Adrenal gland (tissue), 12 donors: ENCODE data around the gene STARD13. TPM values are rescaled to one million over a fixed set of nuclear protein-coding genes. Genes with fewer than 3 reads are reported as not detected.
A peak's percentile ranks its signal among the peaks of the same experiment; 100 is the strongest.

Experiments used
- DNase-seq, 7 donors: peaks; one replicate each; pipeline ENCODE4 v3.0.0-alpha.2; 2019 to 2020
- H3K27ac ChIP-seq, 5 donors: fragments of 200-600 bp; sonication (generic) in 4 of 5; 1 replicate in 3 of 5; 2 replicates in 2 of 5; pipeline versions ENCODE4 v1.5.1 to v1.8.0; 2016 to 2020; ENCODE audit warnings: mild to moderate bottlenecking in 1 of 5
- H3K27me3 ChIP-seq: fragments of 200-600 bp; 2 replicates; pipeline ENCODE4 v1.8.0; 2021
- H3K36me3 ChIP-seq, 2 donors: fragments of 200-600 bp; replicated peaks in 1 of 2; 1 replicate in 1 of 2; 2 replicates in 1 of 2; pipeline versions ENCODE4 v1.5.1 to v1.8.0; 2018 to 2022
- H3K4me1 ChIP-seq, 2 donors: fragments of 200-600 bp; replicated peaks in 1 of 2; 1 replicate in 1 of 2; 2 replicates in 1 of 2; pipeline versions ENCODE4 v1.5.1 to v1.8.0; 2018 to 2021
- H3K4me3 ChIP-seq, 4 donors: fragments of 200-600 bp; sonication (generic) in 3 of 4; one replicate each; pipeline ENCODE4 v1.5.1; 2016 to 2018
- H3K9me3 ChIP-seq, 3 donors: fragments of 200-600 bp; sonication (generic) in 1 of 3; replicated peaks in 1 of 3; 1 replicate in 2 of 3; 2 replicates in 1 of 3; pipeline versions ENCODE4 v1.5.1 to v1.8.0; 2016 to 2021
- POLR2A ChIP-seq, 2 donors: fragments of 450-650 bp; IDR thresholded peaks; one replicate each; pipeline ENCODE4 v1.6.1; 2017; ENCODE audit warnings: antibody characterized with exemption in 2 of 2, mild to moderate bottlenecking in 2 of 2, moderate library complexity in 1 of 2
- WGBS, 4 donors: extraction: QIAGEN DNeasy Blood & Tissue Kit in 2 of 4; methylation state at CpG; one replicate each; pipeline versions ENCODE4 v1.1.5 to v1.1.7; 2013 to 2017; 5-methylcytosine and 5-hydroxymethylcytosine counted together
- intact Hi-C, 2 donors: fragments of 100-400 bp; cut with DNase I; formaldehyde crosslinking; loops; one replicate each; pipeline versions ENCODE4 v1.14.1 to v1.15.0; 2022 to 2023
- polyA plus RNA-seq, 3 donors: library from polyadenylated mRNA; stranded (reverse); fragments of 200-250 nt in 2 of 3; fragments of 350-450 nt in 1 of 3; fragmentation: Illumina TruSeq in 1 of 3; extraction: RNeasy Lipid Tissue Mini Kit (QIAGEN cat#74804) in 1 of 3; gene quantifications; one replicate each; pipeline ENCODE4 v1.2.3, GENCODE V29; 2013 to 2014
- total RNA-seq, 9 donors: library from RNA; depleted of rRNA in 4 of 9; stranded (reverse); fragments of >200 nt in 4 of 9; fragments of 120-200 nt in 1 of 9; fragmentation: NEBNext Ultra II Directional in 1 of 9; extraction: Animal tissue kit (Norgen Biotek cat#: 25700) in 1 of 9; gene quantifications; one replicate each; pipeline versions ENCODE4 v1.1.0 to v1.2.4, GENCODE V29; 2013 to 2023
- TF ChIP-seq, protein P1 (sequence below), 6 experiments: fragments of 450-650 bp in 4 of 6; fragments of 200-600 bp in 2 of 6; sonication (generic) in 1 of 6; IDR thresholded peaks; 1 replicate in 5 of 6; 2 replicates in 1 of 6; pipeline versions ENCODE4 v1.5.1 to v1.8.0; 2016 to 2021; ENCODE audit warnings: antibody characterized with exemption in 6 of 6, mild to moderate bottlenecking in 2 of 6, moderate library complexity in 1 of 6
- donor health status: healthy with polysubstance abuse.
- donor health status: Bipolar disorder and iron deficiency.
- donor health status: DM: yes; HTN: yes; CAD: no.
- donor health status: DM: no; HTN: no; CAD: no.
- donor health status: DM: no; HTN: no; CAD: no.
- donor health status: DM: yes; HTN: yes; CAD: no.

The STARD13 gene
- total and polyA plus RNA-seq, 12 donors = 10.5 to 79.8 (median 33.6) TPM

- TF ChIP-seq POLR2A (IDR thresholded peaks at IDR 0.05) = no peak
- TF ChIP-seq, protein P1, sequence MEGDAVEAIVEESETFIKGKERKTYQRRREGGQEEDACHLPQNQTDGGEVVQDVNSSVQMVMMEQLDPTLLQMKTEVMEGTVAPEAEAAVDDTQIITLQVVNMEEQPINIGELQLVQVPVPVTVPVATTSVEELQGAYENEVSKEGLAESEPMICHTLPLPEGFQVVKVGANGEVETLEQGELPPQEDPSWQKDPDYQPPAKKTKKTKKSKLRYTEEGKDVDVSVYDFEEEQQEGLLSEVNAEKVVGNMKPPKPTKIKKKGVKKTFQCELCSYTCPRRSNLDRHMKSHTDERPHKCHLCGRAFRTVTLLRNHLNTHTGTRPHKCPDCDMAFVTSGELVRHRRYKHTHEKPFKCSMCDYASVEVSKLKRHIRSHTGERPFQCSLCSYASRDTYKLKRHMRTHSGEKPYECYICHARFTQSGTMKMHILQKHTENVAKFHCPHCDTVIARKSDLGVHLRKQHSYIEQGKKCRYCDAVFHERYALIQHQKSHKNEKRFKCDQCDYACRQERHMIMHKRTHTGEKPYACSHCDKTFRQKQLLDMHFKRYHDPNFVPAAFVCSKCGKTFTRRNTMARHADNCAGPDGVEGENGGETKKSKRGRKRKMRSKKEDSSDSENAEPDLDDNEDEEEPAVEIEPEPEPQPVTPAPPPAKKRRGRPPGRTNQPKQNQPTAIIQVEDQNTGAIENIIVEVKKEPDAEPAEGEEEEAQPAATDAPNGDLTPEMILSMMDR (IDR thresholded peaks at IDR 0.05) = no peak
- DNase-seq = no peak
- Histone ChIP-seq H3K9me3 (no peaks in the 10 kb centered on the region), H3K36me3 (no peaks in the 10 kb centered on the region), H3K4me3 (no peak overlapping the region), H3K4me1 (peaks cover 7 to 51% of the 10 kb centered on the region in 2 donors), H3K27ac (peak overlapping the region in 2 of 5 donors; percentile 53 to 66), H3K27me3 (no peaks in the 10 kb centered on the region)
- intact Hi-C loops = no loop called here
Observed at GRCh38 chr13:33265133-33265532, 20.4 kb downstream of the STARD13 start.

DNA sequence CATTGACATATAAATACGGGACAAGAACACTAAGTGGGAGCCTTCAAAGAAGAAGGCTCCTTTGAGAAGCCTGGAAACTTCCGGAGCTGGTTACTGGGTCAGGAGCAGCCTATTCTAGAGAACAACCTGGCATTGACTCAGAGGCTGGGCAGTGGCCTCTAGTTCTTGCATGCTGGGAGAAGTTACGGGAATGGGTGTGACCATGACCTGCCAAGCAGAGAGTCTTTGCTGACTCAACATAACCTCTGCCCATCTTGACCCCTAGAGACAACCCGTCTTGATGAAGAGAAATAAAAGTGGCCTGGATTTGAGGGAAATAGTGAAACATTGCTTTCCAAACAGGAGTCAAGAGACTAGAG lies 21.0 kb downstream of the STARD13 start:
- WGBS, 4 donors = 45 to 59% (median 51%) methylated on average over 4 of the region's 4 CpGs
- peak; percentile 43 to 84 (median 75) for DNase-seq
- no peaks in the 10 kb centered on the region for H3K36me3 ChIP-seq
- no peaks in the 10 kb centered on the region for H3K27me3 ChIP-seq
- no peaks in the 10 kb centered on the region for H3K9me3 ChIP-seq
- TF ChIP-seq POLR2A (IDR thresholded peaks at IDR 0.05) = no peak
- TF ChIP-seq, protein P1 (IDR thresholded peaks at IDR 0.05) = no peak
- H3K4me1 ChIP-seq = peaks cover 7 to 51% of the 10 kb centered on the region in 2 donors
- H3K27ac ChIP-seq = peak overlapping the region in 3 of 5 donors; percentile 11 to 66 (median 53)
- no peak overlapping the region for H3K4me3 ChIP-seq
- intact Hi-C loops = no loop called here

GRCh38 chr13:33263976-33264619 lies 21.5 kb downstream of the STARD13 start:
- intact Hi-C loops = no loop called here
- Histone ChIP-seq H3K27me3 (no peaks in the 10 kb centered on the region), H3K4me1 (peaks cover 7 to 51% of the 10 kb centered on the region in 2 donors), H3K36me3 (no peaks in the 10 kb centered on the region), H3K9me3 (no peaks in the 10 kb centered on the region), H3K27ac (peak overlapping the region in 3 of 5 donors; percentile 11 to 66 (median 53)), H3K4me3 (no peak overlapping the region)
- WGBS, 4 donors = 93 to 95% (median 94%) methylated on average over 4 to 5 of the region's 5 CpGs
- no peak for DNase-seq
- no peak for TF ChIP-seq POLR2A (IDR thresholded peaks at IDR 0.05)
- TF ChIP-seq, protein P1 (IDR thresholded peaks at IDR 0.05) = no peak

DNA sequence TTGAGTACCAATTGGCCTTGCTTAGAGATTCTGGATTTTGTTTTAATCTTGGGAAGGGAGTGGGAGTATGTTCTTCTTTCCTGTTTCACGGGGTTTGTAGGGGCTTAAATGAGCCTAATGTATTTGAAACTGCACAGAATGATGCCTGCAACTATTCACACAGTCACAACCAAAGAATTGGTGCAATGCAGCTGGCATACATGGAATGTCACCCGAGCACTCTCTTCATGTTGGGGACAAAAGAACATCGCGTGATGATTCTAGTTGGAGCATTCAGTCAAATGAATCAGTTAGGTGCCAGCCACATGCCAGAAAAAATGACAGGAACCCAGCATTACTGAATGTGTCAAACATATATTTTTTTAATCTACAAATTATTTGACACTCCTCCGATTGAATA lies 22.1 kb downstream of the STARD13 start:
- Histone ChIP-seq H3K4me3 (no peak overlapping the region), H3K27ac (peak overlapping the region in 1 of 5 donors; percentile 4), H3K4me1 (peaks cover 7 to 56% of the 10 kb centered on the region in 2 donors), H3K9me3 (no peaks in the 10 kb centered on the region), H3K36me3 (no peaks in the 10 kb centered on the region), H3K27me3 (no peaks in the 10 kb centered on the region)
- no peak for DNase-seq
- WGBS, 4 donors = 71 to 94% (median 91%) methylated on average over 5 of the region's 5 CpGs
- TF ChIP-seq, protein P1 (IDR thresholded peaks at IDR 0.05) = no peak
- no peak for TF ChIP-seq POLR2A (IDR thresholded peaks at IDR 0.05)
- intact Hi-C loops = no loop called here
